G401 (cell line): ENCODE data around the gene MROH2B. TPM values are rescaled to one million over a fixed set of nuclear protein-coding genes. Genes with fewer than 3 reads are reported as not detected.
"Not testable (repeated sequence)": the region's sequence is repeated elsewhere in the genome, so short reads cannot be mapped to it uniquely, and the experiment has no call there.

Experiments used
- DNase-seq: peaks from one replicate; pipeline ENCODE4 v3.0.0-alpha.2; 2015; ENCODE audit warnings: low spot score
- in situ Hi-C: cut with HindIII; loops from 2 replicates; pipeline ENCODE4 v1.10.0; 2016; ENCODE audit warnings: low sequenced_read_pairs, mixed read lengths
- total RNA-seq: library from RNA; depleted of rRNA; stranded (reverse); fragments of >200 nt; shearing (Covaris generic); gene quantifications from 2 replicates; pipeline ENCODE4 v1.2.3, GENCODE V29; 2014

Gene MROH2B
- total RNA-seq, 1 experiment from 2014 or later, result not detected

DNA sequence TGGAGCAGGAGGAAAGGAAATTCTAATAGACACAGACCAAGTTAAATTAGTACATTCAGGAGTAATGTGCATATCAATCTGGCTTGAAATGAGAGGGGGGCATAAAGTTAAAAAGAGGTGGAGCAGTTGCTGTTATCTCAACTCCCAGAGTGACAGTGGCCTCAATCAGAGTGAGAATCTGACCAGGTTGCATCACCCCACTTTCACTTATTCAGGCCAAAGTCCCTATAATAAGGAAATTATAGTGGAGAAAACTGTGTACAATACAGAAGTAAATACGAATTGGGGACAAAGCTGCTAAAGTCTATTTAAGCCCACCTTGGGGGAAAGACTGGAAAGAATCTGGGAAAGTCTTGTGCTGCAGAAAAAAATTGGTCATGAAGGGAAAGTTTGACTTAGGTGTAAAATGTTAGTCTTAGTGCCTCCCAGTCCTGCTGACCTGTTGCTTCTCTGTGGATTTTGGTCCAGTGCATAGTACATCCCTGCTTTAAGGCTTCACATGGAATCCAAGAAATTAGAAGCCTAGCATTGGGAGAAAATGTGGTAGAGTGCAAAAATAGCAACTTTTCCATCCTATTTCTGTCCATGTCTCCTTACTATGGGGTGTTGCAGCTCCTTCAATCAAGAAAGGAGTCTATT lies 27.9 kb downstream of the MROH2B start:
- in situ Hi-C loops, result no loop called here
- no peak for DNase-seq

DNA sequence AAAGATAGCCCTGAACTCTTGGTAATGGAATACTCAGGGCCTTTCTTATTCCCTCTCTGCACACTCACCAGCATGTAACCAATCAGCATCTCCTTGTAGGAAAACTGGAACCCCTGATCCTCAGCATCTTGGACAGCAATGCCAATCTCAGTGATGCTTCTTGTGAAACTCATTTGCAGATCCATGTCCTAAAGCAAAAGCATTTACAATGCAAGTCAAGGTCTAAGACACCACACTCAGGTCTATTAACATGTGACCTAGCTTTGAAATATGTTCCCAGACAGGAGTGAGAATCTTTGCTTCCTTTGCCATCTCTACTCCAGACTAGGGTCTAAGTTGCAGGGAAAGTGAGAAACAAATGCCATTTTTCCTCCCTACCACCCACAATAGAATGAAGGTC lies 38.2 kb downstream of the MROH2B start:
- DNase-seq, result no peak
- in situ Hi-C loops, result no loop called here

DNA sequence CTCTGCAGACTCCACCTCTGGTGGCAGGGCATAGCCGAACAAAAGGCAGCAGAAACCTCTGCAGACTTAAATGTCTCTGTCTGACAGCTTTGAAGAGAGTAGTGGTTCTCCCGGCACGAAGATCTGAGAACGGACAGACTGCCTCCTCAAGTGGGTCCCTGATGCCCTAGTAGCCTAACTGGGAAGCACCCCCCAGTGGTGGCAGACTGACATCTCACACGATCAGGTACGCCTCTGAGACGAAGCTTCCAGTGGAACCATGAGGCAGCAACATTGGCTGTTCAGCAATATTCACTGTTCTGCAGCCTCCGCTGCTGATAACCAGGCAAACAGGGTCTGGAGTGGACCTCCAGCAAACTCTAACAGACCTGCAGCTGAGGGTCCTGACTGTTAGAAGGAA lies 48.5 kb downstream of the MROH2B start:
- in situ Hi-C loops, result not testable (repeated sequence)

DNA sequence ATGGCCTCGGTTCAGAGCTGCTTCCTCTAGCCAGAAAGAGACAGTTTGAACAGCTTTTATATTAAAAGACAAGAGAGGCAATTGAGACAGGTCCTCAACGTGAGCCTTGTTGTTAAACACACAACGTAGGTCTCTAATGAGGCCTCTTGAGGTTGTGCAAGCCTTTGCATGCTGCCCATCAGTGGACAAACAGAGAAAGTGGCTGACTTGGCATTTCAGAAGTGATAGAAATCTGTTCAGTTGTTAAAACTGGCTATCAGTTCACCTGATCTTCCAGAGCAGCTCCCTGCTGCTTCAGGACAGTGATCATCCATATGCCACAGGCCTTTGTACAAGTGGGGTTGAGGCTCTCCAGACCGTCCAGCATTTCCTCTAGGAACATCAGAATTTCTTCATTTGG lies 58.8 kb downstream of the MROH2B start:
- in situ Hi-C loops, result no loop called here
- DNase-seq, result no peak

More for the DNA sequence above, 48.5 kb downstream of the MROH2B start:
- not testable (repeated sequence) for DNase-seq

DNA sequence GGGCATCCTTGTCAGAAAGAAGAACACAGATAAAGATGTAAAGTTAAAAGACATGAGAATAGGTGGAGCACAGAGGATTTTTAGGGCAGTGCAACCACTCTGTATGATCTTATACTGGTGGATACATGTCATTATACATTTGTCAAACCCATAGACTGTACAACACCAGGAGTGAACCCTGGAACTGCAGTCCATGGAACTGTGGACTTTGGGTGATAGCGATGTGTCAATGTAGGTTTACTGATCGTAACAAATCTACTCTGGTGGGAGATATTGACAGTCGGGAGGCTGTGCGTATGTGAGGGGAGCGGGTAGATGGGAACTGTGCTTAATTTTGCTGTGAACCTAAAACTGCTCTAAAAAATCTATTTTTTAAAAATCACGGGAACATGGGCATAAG lies 60.6 kb downstream of the MROH2B start:
- DNase-seq, result no peak
- in situ Hi-C loops, result no loop called here

DNA sequence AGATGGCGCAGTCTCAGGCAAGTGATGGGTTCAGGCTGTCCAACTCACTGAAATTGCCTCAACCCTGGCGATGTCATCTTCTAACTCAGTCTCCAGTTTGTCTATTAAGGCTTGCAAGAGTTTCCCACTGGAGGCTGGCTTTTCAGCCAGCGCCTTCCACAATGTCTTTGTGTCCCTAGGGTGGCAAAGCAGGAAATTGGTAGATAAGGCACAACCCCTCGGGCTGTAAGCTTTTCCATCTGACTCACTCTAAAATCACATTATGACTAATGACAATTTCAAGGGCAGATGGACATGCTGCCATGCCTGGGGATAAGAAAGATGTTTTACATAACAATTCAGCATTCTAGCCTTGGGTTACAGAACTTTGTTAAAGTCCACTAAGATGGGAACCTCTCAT lies 61.9 kb downstream of the MROH2B start:
- in situ Hi-C loops, result no loop called here
- DNase-seq, result no peak

DNA sequence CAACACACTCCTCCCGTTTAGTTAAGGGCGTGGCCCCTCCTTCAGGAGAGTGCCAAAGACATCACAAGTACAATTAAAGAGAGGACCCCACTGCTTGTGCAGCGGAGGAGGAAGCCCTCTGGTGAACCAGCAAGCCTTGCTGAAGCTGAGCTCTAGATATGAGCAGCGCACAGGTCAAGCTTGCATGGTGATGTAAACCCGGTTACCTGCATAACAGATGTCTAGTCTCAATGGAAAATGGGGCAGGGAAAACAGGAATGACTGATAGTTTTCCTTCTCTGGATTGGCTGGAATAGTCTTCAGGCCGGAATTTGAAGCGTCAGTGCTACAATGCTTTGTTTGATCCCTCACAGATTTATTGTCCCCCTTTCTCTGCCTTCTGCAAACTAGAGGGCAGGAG lies 66.2 kb downstream of the MROH2B start:
- in situ Hi-C loops, result no loop called here

DNA sequence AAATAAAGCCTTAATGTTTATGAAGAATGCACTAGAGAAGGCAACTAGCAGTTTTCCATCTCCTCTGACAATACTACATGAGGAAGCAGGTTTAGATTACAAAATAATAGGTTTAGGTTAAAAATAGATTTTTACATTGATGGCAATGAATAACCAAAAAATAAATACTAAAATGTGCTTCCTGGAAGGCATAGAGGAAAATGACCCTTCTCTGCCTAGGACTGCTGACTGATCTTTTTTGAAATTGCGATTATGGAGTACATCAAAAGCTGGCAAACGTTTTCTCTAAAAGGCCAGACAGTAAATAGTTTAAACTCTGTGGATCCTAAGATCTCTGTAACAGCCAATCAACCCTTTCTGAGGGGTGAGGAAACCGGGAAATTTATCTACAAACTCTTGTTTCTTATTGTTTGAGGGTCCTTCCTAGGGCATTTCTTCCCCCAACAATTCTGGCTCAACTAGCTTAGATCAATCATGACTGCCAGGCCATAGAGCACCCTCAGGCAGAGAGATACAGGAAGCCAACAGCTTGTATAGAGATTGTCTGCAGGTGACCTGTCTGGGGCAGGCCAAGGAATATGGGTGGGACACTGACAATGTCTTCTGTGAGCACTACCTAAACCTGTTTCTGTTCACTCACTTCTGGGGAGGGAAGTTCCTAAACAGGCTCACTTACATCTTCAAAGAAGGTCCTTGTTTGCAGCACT lies 67.3 kb downstream of the MROH2B start:
- in situ Hi-C loops, result no loop called here
- no peak for DNase-seq

More for the DNA sequence above, 66.2 kb downstream of the MROH2B start:
- DNase-seq, result no peak

DNA sequence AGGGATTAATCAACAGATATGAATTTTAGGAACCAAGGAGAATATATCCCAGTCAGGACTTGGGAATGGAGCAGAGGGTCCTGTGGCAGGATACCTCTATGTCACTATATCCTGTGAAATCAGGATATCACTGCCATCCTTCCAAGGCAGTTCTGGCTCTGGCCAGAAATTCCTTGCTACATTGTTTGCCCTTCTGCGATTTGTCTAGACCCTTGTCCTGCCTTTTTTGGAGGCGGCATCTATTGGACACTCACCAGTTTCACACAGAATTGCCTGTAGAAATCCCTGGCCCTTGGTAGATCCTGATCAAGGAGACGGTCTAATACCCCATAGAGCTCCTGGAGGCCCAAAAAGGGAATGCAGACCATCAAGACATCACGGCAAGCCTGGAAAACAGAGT lies 71.2 kb downstream of the MROH2B start:
- no peak for DNase-seq
- in situ Hi-C loops, result no loop called here

DNA sequence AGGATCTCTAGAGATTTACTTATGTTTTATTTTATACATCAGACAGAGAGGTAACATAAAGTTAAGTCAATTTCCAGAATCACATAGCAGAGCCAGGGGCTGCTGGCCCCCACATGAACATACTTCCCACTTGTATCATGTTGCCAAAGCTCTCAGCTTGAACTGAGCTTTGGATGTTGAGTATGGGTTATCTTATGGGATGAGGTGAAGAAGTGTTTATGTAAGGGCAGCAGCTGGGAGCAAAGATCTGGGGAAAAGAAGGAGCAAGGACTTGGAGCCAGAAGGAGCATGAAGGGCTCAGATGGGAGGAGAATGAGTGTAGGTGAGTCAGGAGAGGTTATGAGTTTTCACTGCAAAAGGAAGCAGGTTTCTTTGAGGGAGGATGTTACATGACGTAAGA lies 72.0 kb downstream of the MROH2B start:
- DNase-seq, result no peak
- in situ Hi-C loops, result no loop called here

DNA sequence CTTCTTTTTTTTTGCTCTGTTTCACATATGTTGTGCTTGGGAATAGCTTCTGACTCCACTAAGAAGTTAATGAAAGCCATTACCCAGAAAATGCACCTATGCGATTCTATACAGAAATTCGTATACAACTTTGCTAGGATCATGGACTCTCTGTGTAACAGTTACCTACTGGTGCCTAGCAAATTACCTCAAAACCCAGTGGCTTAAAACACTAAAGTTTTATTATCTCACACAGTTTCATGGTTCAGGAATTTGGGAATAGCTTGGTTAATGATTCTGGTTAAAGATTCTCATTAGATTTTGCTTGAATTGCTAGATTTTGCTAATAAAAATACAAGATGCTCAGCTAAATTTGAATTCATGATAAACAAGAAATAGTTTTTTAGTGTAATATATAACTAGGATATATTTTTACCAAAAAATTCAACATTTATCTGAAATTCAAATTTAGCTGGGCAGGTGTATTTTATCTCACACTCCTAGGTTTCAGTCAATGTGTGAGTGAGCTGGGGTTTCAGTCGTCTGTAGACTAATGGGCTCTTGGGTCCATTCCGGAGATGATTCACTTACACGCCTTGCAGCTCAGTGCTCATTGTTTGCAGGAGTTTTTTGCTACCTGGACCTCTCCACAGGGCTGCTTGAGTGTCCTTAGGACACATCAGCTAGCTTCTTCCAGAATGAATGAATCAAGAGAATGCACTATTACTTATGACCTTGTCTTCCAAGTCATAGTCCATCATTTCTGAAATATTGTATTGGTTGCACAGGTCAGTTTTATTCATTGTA lies 75.1 kb downstream of the MROH2B start:
- no peak for DNase-seq
- in situ Hi-C loops, result no loop called here

DNA sequence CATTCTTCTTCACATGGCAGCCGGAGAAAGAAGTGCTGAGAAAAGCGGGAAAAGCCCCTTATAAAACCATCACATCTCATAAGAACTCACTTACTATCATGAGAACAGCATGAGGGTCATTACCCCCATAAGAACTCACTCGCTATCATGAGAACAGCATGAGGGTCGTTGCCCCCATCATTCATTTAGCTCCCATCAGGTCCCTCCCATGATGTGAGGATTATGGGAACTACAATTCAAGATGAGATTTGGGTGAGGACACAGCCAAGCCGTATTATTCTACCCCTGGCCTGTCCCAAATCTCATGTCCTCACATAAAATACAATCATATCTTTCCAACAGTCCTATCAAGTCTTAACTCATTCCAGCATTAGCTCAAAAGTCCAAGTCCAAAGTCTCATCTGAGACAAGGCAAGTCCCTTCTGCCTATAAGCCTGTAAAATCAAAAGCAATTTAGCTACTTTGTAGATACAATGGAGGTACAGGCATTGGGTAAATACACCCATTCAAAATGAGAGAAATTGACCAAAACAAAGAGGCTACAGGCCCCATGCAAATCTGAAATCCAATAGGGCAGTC lies 79.1 kb downstream of the MROH2B start:
- no peak for DNase-seq
- in situ Hi-C loops, result no loop called here

DNA sequence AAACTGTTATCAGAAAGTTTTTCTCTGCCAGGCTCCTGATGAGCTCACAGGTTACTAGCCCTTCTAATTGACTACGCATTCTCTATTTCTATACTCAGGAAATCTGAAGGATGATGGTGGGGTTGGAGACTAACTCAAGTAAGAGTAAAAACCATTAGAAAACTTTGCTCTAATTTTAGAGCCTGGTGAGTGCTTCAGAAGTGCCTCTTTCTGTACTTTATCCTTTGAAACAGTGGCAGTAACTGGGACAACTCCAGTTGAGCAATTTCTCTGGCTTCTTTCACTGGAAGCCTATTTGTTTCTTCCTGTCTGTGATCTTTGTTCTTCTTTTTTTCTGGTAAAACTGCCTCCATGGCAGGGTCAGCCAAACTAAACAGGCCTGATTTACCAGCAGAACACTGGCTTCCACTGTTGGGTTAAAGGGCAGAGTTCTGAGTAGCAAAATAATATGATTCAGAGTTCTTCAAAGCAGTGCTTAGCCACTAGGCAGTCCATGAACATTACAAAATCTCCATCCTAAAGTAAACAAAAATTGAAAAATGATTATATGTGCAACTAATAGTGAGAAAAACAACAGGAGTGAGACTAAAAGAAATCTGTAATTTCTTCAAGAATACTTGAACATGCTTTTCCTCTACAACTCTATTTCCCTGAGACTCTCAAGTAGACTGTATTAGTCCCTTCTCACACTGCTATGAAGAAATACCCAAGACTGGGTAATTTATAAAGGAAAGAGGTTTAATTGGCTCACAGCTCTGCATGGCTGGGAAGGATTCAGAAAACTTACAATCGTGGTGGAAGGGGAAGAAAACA lies 79.8 kb downstream of the MROH2B start:
- in situ Hi-C loops, result no loop called here
- peak; percentile 23 for DNase-seq

DNA sequence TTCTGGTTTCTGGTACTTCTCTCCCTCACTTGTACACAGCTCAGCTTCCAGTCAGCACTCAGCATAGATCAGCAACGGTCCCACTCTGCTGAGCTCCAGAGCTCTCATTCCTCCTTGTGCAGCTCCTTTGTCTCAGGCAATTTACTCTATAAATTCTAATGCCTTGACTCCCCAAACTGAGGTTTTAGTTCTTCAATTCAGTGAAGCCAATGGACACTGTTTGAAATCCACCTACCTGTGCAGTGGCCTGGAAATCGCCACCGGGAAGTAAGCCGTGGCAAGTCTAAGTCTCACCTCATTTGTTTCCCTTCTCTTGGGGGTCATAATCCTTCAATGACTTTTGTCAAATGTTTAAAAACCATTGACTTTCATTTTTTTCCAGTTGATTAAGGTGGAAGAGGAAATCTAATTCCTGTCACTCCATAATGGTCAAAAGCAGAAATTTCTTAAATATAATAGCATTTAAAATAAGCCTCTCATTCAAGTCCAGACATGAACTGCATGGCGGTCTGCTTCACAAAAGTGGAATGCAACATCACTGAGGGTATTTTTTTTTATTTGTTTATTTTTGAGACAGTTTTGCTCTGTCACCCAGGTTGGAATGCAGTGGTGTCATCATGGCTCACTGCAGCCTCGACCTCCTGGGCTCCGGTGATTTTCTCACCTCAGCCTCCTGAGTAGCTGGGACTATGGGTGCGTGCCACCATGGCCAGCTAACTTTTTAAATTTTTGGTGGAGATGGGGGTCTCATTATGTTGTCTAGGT lies 82.2 kb downstream of the MROH2B start:
- no peak for DNase-seq
- in situ Hi-C loops, result no loop called here

DNA sequence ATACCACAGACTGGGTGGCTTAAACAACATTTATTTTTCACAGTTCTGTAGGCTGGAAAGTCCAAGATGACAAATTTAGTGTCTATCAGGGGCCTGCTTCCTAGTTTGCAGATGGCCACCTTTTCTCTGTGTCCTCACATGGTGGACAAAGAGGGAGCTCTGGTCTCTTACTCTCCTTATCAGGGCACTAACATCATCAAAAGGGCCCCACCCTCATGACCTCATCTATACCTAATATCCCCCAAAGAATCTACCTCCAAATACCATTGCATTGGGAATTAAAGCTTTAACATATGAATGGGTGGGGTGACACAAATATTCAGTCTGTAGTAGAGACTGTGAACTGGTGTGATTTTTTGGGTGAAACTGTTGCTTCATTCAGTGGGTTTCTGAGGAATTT lies 83.8 kb downstream of the MROH2B start:
- in situ Hi-C loops, result no loop called here
- no peak for DNase-seq

DNA sequence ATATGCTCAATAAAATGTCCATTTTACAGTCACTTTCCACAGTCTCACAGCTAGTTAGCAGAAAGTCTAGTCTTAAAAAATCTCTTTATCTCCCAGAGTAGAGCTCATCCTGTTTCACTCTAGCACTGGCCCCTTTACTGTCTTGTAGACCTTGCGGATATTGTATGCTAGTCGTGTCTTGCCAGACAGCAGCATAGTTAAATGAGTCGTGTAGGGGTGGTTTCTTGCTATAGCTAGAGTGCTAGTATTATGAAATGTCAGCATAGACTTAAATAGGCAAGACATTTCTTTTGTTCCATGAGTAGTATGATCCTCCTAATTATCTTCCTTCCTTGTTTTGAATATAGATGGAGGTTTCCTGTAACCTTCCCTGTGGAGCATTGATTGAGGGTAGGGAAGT lies 84.5 kb downstream of the MROH2B start:
- DNase-seq, result no peak
- in situ Hi-C loops, result no loop called here

DNA sequence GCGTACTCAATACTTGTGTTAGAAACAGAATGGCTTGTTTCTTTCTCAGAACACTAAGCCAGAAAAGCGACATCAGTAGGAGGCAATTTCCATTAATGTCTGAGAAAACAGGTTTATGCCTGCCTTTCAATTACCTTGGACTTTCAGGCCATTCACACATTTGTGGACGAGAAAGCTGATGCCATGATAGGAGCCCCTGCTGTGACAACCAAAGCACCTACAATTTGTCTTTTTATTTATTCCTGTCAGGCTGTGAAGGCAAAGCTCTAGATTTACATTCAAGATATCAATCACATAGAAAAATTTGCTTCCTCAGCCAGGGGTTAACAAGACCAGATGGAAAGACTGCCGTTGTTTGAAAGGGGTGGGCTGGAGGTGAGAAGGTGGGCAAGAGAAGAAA lies 85.6 kb downstream of the MROH2B start:
- no peak for DNase-seq
- in situ Hi-C loops, result no loop called here

DNA sequence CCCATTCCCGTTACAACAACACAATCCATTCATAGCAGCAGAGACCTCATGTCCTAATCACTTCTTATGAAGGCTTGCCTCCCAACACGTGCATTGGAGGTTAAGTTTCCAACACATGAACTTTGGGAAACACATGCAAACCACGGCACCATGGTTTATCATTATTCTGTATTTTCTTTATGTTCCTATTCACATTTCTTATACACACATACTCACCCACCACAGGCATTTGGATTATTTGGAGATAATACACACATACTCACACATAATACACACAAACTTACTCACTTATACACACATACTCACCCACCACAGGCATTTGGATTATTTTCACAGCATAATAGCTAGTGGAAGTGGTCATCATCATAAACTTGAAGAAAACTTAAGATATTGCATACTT lies 86.3 kb downstream of the MROH2B start:
- in situ Hi-C loops, result no loop called here
- DNase-seq, result no peak

DNA sequence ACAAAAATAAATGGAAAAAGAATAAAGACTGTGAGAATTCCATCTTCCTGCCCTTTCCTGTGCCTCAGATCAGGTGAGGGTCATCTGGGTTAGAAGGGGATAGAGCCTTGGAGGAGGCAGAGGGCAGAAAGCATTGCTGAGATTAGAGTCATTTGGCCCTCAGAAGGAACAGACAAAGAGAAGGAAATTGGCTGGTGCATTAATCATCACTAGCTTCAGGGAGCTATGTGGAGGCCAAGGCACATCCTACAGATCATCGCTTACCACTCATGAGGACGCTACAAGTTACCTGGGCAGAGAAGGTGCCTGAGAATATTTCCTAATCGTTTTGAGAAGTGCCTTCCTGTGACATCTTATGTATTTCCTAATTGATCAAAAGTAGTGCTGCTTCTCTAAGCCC lies 87.4 kb downstream of the MROH2B start:
- in situ Hi-C loops, result no loop called here
- DNase-seq, result no peak
